Nephron (organoid): ENCODE measurements around the gene MCRIP1.

Experiments
- H3K27ac Mint-ChIP-seq, 3 experiments: 2 replicates each; pipeline ENCODE4 v1.8.0; 2020; ENCODE audit warnings: mixed read lengths in 3 of 3, mild to moderate bottlenecking in 2 of 3, moderate library complexity in 1 of 3
- H3K27me3 Mint-ChIP-seq: 2 replicates; pipeline ENCODE4 v1.8.0; 2021; ENCODE audit warnings: low read depth, mild to moderate bottlenecking, moderate library complexity, mixed read lengths
- H3K36me3 Mint-ChIP-seq: 2 replicates; pipeline ENCODE4 v1.8.0; 2020; ENCODE audit warnings: low read depth, mixed read lengths
- H3K4me1 Mint-ChIP-seq: 2 replicates; pipeline ENCODE4 v1.8.0; 2020; ENCODE audit warnings: mixed read lengths
- H3K4me3 Mint-ChIP-seq, 3 experiments: 2 replicates each; pipeline ENCODE4 v1.8.0; 2020; ENCODE audit warnings: mild to moderate bottlenecking in 3 of 3, mixed read lengths in 3 of 3, moderate library complexity in 2 of 3
- H3K9me3 Mint-ChIP-seq: 2 replicates; pipeline ENCODE4 v1.8.0; 2020; ENCODE audit warnings: mixed read lengths
- CTCF ChIP-seq, 3 experiments: fragments of 200-600 bp; sonication (generic); IDR thresholded peaks; one replicate each; pipeline ENCODE4 v1.5.0; 2021; ENCODE audit warnings: antibody characterized with exemption in 3 of 3; ENCODE audit not compliant: unreplicated experiment in 3 of 3

The MCRIP1 gene

GRCh38 chr17:81858170-81858966, 25.3 kb upstream of the MCRIP1 start:
- Mint-ChIP-seq H3K9me3 (no peaks in the 10 kb centered on the region), H3K4me3 (peak overlapping the region; percentile 89 to 97 (median 96)), H3K27ac (no peak overlapping the region), H3K4me1 (peaks cover 16% of the 10 kb centered on the region), H3K27me3 (no peaks in the 10 kb centered on the region), H3K36me3 (peaks cover 36% of the 10 kb centered on the region)
- no peak for TF ChIP-seq CTCF (IDR thresholded peaks at IDR 0.05; ENCODE audit: unreplicated experiment in 3 of 3)

GRCh38 chr17:81854974-81855774, 22.1 kb upstream of the MCRIP1 start:
- Mint-ChIP-seq H3K27me3 (no peaks in the 10 kb centered on the region), H3K4me1 (peaks cover 7% of the 10 kb centered on the region), H3K36me3 (peaks cover 56% of the 10 kb centered on the region), H3K4me3 (peak overlapping the region in 1 of 3 experiments; percentile 56), H3K9me3 (no peaks in the 10 kb centered on the region), H3K27ac (no peak overlapping the region)
- no peak for TF ChIP-seq CTCF (IDR thresholded peaks at IDR 0.05; ENCODE audit: unreplicated experiment in 3 of 3)

- no peaks in the 10 kb centered on the region for H3K27me3 Mint-ChIP-seq
- no peaks in the 10 kb centered on the region for H3K9me3 Mint-ChIP-seq
- H3K4me3 Mint-ChIP-seq: no peak overlapping the region
- peaks cover 44% of the 10 kb centered on the region for H3K36me3 Mint-ChIP-seq
- H3K4me1 Mint-ChIP-seq: no peaks in the 10 kb centered on the region
- TF ChIP-seq CTCF (IDR thresholded peaks at IDR 0.05; ENCODE audit: unreplicated experiment in 3 of 3): no peak
- no peak overlapping the region for H3K27ac Mint-ChIP-seq
These were observed 19.1 kb upstream of the MCRIP1 start for GRCh38 chr17:81852237-81852636.

- H3K27me3 Mint-ChIP-seq: no peaks in the 10 kb centered on the region
- H3K36me3 Mint-ChIP-seq: peaks cover 46% of the 10 kb centered on the region
- no peak overlapping the region for H3K27ac Mint-ChIP-seq
- H3K4me1 Mint-ChIP-seq: no peaks in the 10 kb centered on the region
- no peaks in the 10 kb centered on the region for H3K9me3 Mint-ChIP-seq
- H3K4me3 Mint-ChIP-seq: no peak overlapping the region
- no peak for TF ChIP-seq CTCF (IDR thresholded peaks at IDR 0.05; ENCODE audit: unreplicated experiment in 3 of 3)
These were observed 18.3 kb upstream of the MCRIP1 start for GRCh38 chr17:81851423-81851822.

GRCh38 chr17:81849457-81849856, 16.4 kb upstream of the MCRIP1 start:
- Mint-ChIP-seq H3K27ac (no peak overlapping the region), H3K27me3 (no peaks in the 10 kb centered on the region), H3K36me3 (peaks cover 50% of the 10 kb centered on the region), H3K4me1 (no peaks in the 10 kb centered on the region), H3K4me3 (no peak overlapping the region), H3K9me3 (no peaks in the 10 kb centered on the region)
- TF ChIP-seq CTCF (IDR thresholded peaks at IDR 0.05; ENCODE audit: unreplicated experiment in 3 of 3): no peak
